Dermis microvascular lymphatic vessel endothelial cell (primary cell): ENCODE data around the gene C17orf67. TPM values are rescaled to one million over a fixed set of nuclear protein-coding genes. Genes with fewer than 3 reads are reported as not detected.
A peak's percentile ranks its signal among the peaks of the same experiment; 100 is the strongest.

Experiments
- DNase-seq, 2 donors: peaks; one replicate each; pipeline versions ENCODE4 v3.0.0 to v3.0.0-alpha.2; 2010; ENCODE audit warnings: low read depth in 2 of 2
- total RNA-seq: library from RNA; depleted of rRNA; stranded (reverse); fragments of >200 nt; gene quantifications from 2 replicates; pipeline ENCODE4 v1.2.1, GENCODE V29; 2014

C17orf67 gene
- total RNA-seq, 1 donor from 2014 or later = 2.6 TPM

GRCh38 chr17:56808503-56808902 is 25.2 kb downstream of the C17orf67 start:
- no peak for DNase-seq

- DNase-seq = no peak
These were observed 26.0 kb downstream of the C17orf67 start for GRCh38 chr17:56807723-56808122.

GRCh38 chr17:56806949-56807348 is 26.8 kb downstream of the C17orf67 start:
- DNase-seq = no peak

GRCh38 chr17:56804454-56804853 is 29.3 kb downstream of the C17orf67 start:
- no peak for DNase-seq

GRCh38 chr17:56803071-56803470 is 30.6 kb downstream of the C17orf67 start:
- DNase-seq = no peak

- no peak for DNase-seq
These were observed 32.1 kb downstream of the C17orf67 start for GRCh38 chr17:56801459-56802178.

GRCh38 chr17:56798916-56799315 is 34.8 kb downstream of the C17orf67 start:
- no peak for DNase-seq

- no peak for DNase-seq
These were observed 37.2 kb downstream of the C17orf67 start for GRCh38 chr17:56796536-56796935.

- DNase-seq = no peak
These were observed 38.4 kb downstream of the C17orf67 start for GRCh38 chr17:56795221-56795865.

GRCh38 chr17:56793957-56794356 is 39.8 kb downstream of the C17orf67 start:
- DNase-seq = no peak

GRCh38 chr17:56793531-56793930 is 40.2 kb downstream of the C17orf67 start:
- no peak for DNase-seq

- no peak for DNase-seq
These were observed 41.5 kb downstream of the C17orf67 start for GRCh38 chr17:56792267-56792666.

GRCh38 chr17:56786989-56787482 is 46.7 kb downstream of the C17orf67 start:
- DNase-seq = peak; percentile 95 to 96

- no peak for DNase-seq
These were observed 47.6 kb downstream of the C17orf67 start for GRCh38 chr17:56785997-56786680.

GRCh38 chr17:56785405-56785804 is 48.3 kb downstream of the C17orf67 start:
- peak; percentile 77 to 78 for DNase-seq

- DNase-seq = no peak
These were observed 51.4 kb downstream of the C17orf67 start for GRCh38 chr17:56782338-56782737.

- DNase-seq = no peak
These were observed 51.8 kb downstream of the C17orf67 start for GRCh38 chr17:56781906-56782305.

GRCh38 chr17:56779898-56780777 is 53.6 kb downstream of the C17orf67 start:
- DNase-seq = peak; percentile 43 to 80

GRCh38 chr17:56779322-56779721 is 54.4 kb downstream of the C17orf67 start:
- DNase-seq = no peak

- DNase-seq = no peak
These were observed 54.8 kb downstream of the C17orf67 start for GRCh38 chr17:56778898-56779297.

- peak; percentile 30 to 51 for DNase-seq
These were observed 55.9 kb downstream of the C17orf67 start for GRCh38 chr17:56777859-56778258.
